HG03571 (cell line): ENCODE measurements around the gene NPAS3.

Experiments used
- ATAC-seq: cut with Tn5 transposase; IDR thresholded peaks from one replicate; pipeline ENCODE4 v1.9.1; 2021; ENCODE audit not compliant: unreplicated experiment

Gene NPAS3

GRCh38 chr14:33802737-33803136 lies 864.1 kb downstream of the NPAS3 start:
- ATAC-seq: no peak

DNA sequence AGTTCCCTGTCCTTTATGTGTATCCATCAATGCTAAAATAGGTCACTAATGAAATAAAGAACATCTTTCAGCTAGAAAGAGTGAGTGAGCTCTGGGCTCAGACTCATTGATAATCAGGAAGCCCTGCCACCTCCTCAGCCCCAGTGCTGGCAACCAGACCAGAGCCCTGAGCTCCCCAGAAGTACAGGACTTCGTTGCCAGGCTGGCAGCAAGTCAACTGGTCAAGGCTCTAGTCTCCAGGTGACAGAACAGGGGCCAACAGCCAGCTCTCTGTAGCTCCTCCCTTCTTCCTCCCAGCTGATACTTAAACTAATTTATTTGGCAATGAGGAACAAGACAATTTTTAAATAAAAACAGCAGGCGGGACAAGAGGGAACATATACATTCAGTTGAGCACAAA lies 866.9 kb downstream of the NPAS3 start:
- ATAC-seq: no peak

DNA sequence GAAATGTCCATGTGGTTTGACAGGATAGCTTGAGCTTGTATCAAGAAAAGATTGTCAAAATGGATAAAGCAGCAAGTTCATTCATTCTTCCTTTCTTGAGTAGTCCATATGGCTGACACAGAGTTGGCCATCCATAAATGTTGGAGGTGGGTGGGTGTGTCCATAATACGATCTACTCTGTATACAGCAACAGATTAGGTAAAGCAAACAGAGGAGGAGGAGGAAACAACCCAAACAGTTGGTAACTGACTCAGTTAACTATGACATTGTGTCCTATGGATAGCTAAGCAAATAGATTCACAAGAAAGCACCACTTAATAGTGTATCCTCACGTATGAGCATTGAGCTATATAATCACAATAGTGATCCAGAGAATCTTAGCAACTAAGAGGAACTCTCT lies 868.2 kb downstream of the NPAS3 start:
- no peak for ATAC-seq

DNA sequence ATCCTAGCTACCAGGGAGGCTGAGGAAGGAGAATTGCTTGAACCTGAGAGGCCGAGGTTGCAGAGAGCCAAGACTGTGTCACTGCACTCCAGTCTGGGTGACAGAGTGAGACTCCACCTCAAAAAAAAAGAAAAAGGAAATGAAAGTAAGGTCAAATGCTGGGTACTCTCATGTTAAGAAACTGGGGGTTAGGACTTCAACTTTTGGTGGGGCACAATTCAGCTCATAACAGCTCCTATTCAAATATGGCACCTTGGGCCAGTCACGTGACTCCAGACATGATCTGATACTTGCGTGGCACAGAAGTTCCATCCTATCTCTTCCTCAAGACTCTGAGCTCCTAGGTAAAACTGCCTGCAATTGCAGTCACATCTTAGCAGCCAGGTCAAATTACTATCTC lies 869.5 kb downstream of the NPAS3 start:
- ATAC-seq: no peak

GRCh38 chr14:33809396-33809981 lies 870.8 kb downstream of the NPAS3 start:
- ATAC-seq: no peak

DNA sequence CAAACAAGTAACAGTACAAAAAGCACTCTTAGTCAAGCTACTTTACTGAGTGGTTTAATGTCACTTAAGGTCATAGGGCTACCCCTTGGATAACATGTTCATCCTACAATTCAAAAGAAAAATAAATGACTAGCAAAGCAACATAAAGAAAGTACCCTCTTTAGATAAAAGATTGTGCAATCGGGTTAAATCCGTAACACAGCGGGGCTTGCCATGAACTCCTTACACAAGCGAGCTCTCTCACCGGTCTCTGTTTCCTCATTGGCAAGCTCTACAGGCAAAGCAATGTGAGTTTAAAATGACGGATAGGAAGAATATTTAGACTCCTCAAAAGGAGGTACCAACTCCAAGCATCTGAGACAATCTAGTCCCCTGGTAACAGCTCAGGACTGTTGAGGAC lies 871.6 kb downstream of the NPAS3 start:
- ATAC-seq: no peak

GRCh38 chr14:33811721-33812120 lies 873.0 kb downstream of the NPAS3 start:
- ATAC-seq: no peak

DNA sequence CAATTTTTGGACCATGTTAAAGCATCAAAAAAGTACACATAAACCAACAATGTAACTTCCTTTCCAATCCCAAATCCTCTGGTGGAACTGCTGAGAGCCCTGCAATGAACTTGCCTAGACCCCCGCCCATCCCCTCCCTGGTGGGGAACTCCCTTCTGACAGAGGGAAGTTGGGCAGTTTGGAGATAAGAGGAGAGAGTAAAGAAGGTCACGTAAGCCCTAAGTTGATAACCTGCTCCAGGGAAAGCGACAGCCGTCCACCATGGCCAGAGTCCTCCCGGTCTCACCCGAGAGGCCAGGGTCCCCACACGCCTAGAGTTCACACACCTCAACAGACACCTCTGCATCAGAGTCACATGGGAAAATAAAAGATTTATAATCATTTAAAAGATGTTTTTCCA lies 873.5 kb downstream of the NPAS3 start:
- ATAC-seq: no peak

DNA sequence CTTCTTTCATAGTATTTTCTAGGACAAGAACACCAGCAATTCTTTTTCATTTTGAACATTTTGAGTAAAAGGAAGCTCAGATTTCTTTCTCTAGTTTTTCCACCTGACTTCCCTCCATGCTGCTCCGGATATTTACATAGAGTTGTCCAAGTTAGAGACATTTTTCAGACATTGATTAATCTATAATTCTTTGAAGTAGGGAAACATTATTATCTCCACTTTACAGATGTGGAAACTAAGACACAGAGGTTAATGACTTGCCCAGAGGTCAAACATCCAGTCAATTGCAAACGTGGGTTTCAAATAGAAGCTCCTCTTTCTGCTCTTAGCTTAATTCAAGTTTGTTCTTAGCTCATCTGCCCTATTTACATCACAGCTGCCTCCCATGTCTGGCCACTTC lies 873.9 kb downstream of the NPAS3 start:
- ATAC-seq: no peak

- no peak for ATAC-seq
These were observed 875.3 kb downstream of the NPAS3 start for GRCh38 chr14:33814010-33814409.

- no peak for ATAC-seq
These were observed 895.2 kb downstream of the NPAS3 start for GRCh38 chr14:33833706-33834465.

DNA sequence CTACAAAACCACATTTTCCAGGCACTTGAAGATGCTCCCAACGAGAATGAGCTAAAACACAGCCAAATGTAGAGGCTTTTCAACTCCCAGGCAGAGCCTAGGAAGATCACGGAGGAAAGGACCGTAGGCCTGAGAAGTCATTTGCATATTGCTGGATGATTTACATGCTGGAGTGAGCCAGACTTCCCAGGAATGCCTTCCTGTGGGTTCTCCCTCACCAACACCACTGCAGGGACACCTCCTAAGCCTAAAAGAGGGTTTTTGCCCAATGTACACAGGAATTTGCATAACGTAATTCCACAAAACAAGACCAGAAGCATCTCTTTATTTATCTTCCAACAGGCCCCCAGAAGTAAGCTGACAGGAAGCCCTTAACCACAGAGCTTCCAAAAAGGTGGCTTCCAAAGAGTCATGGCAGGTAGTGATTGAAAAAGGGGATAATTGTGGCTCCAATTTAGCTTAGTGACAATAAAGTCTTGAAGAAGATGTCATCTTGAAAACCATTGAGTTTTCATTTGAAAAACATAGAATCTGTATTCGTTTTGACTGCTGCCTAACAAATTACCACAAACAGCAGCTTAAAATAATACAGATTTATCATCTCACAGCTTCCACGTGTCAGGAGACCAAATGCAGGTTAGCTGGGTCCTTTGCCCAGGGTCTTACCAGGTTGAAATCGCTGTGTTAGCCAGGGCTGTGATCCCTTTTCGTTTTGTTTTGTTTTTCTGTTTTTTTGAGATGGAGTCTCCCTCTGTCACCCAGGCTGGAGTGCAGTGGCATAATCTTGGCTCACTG lies 896.0 kb downstream of the NPAS3 start:
- no peak for ATAC-seq

GRCh38 chr14:33835261-33835655 lies 896.6 kb downstream of the NPAS3 start:
- no peak for ATAC-seq

DNA sequence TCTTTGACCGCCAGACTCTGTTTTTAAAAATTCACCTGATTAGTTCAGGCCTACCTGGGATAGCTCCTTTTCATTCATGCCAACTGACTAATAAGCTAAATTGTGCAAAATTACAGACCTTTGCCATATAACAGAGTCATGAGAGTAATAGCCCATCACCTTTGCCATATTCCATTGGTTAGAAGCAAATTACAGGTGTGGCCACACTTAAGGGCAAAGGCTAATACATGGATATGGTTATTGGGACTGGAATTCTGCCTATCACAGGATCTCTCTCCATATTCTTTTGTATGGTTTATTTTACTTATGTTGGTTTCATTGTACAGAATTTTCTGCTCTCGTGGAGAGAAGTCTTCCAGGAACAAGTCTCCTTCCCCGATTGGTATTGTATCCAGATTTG lies 897.0 kb downstream of the NPAS3 start:
- no peak for ATAC-seq

GRCh38 chr14:33836203-33836899 lies 897.7 kb downstream of the NPAS3 start:
- no peak for ATAC-seq

- ATAC-seq: no peak
These were observed 898.4 kb downstream of the NPAS3 start for GRCh38 chr14:33836900-33837577.

- no peak for ATAC-seq
These were observed 899.4 kb downstream of the NPAS3 start for GRCh38 chr14:33837943-33838683.

DNA sequence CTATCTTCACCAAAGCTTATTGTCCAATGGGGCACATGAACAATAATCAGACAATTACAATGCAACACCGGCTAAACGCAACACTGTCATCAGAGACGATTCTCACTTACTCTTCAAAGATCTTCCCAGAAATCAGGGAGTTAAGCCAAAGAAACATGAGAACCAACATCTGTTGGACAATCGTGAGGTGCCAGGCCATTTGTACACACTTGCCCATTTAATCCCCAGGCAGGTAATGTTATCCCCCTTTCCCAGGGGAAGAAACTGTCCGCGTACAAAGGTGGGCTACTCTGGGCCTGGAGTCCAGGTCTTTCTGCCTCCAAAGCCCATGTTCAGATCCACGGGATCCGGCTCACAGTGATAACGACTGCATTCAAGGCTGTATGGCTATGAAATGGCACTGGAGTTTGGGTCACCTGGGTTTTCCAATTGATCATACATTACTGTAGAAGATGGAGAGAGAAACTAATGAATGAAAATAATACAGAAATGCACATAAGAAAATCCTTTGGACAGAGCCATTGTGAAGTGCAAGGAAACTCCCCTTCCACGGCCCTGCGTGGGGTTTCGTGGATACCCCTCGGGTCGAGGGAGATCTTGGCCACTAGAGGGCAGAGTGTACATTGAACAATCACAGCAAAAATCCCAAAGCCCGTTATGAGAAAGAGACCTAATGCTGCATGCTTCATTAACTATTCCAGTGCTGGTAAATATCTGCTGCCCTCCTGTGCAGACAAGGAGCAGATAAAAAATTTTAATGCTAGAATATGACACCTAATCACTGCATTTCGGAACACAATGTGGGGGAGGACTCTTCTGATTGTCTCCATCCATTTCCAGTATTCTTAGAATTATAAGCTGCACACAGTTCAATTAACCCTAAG lies 900.8 kb downstream of the NPAS3 start:
- ATAC-seq: no peak

DNA sequence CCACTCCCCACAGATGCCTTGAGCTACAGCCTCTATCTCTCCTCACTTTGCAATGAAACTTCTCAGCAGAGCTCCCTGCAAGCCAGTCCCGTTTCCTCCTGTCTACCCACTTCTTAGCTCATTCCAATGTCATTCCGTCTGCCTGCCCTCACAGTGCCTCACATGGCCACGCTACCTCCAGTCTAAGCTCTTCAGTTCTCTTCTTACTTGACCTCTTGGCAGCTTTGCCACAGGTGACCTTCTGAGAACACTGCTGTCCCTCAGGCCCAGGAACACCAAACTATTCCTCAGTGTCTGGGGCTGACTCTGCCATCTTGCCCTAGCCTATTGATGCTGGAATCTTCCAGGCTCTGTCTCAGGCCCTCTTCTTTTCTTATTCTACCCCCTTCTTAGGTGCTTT lies 902.1 kb downstream of the NPAS3 start:
- no peak for ATAC-seq
